Trophoblast cell (in vitro differentiated cells and primary cell): ENCODE data around the gene FARP2.
"Not testable (repeated sequence)": the region's sequence is repeated elsewhere in the genome, so short reads cannot be mapped to it uniquely, and the experiment has no call there.

ENCODE experiments used
- DNase-seq, 2 donors: peaks; one replicate each; pipeline ENCODE4 v3.0.0-alpha.2; 2016
- H2AFZ ChIP-seq: 2 replicates; pipeline ENCODE4 v1.6.1; 2013; ENCODE audit warnings: low read length, moderate library complexity, mild to moderate bottlenecking; ENCODE audit not compliant: insufficient read depth, poor library complexity
- H2AK5ac ChIP-seq: 2 replicates; pipeline ENCODE4 v1.6.1; 2013; ENCODE audit warnings: mild to moderate bottlenecking, low read length
- H2BK120ac ChIP-seq: 2 replicates; pipeline ENCODE4 v1.6.1; 2013; ENCODE audit warnings: low read length, mild to moderate bottlenecking, moderate library complexity; ENCODE audit not compliant: insufficient read depth, poor library complexity
- H2BK12ac ChIP-seq: 2 replicates; pipeline ENCODE4 v1.6.1; 2013; ENCODE audit warnings: mild to moderate bottlenecking, low read length, moderate library complexity
- H2BK5ac ChIP-seq: 2 replicates; pipeline ENCODE4 v1.6.1; 2013; ENCODE audit warnings: low read length, low read depth, moderate library complexity, mild to moderate bottlenecking; ENCODE audit not compliant: poor library complexity
- H3K14ac ChIP-seq: 2 replicates; pipeline ENCODE4 v1.6.1; 2013; ENCODE audit warnings: mild to moderate bottlenecking, low read length
- H3K18ac ChIP-seq: 2 replicates; pipeline ENCODE4 v1.6.1; 2013; ENCODE audit warnings: mild to moderate bottlenecking, low read length
- H3K23ac ChIP-seq: 2 replicates; pipeline ENCODE4 v1.6.1; 2013; ENCODE audit warnings: low read length
- H3K27ac ChIP-seq: 2 replicates; pipeline ENCODE4 v1.5.1; 2013; ENCODE audit warnings: low read depth, mild to moderate bottlenecking, inconsistent platforms, low read length, moderate library complexity
- H3K27me3 ChIP-seq: 2 replicates; pipeline ENCODE4 v1.6.1; 2013; ENCODE audit warnings: inconsistent platforms, mild to moderate bottlenecking, low read length, moderate library complexity; ENCODE audit not compliant: insufficient read depth
- H3K36me3 ChIP-seq, 2 experiments: 1 replicate in 1 of 2; 2 replicates in 1 of 2; pipeline ENCODE4 v1.6.1; 2013; ENCODE audit warnings: low read length in 2 of 2, mild to moderate bottlenecking in 2 of 2, moderate library complexity in 1 of 2; ENCODE audit not compliant: insufficient read depth in 2 of 2, control insufficient read depth in 1 of 2
- H3K4ac ChIP-seq: 2 replicates; pipeline ENCODE4 v1.6.1; 2013; ENCODE audit warnings: low read depth, mild to moderate bottlenecking, low read length, moderate library complexity
- H3K4me1 ChIP-seq, 2 experiments: 1 replicate in 1 of 2; 2 replicates in 1 of 2; pipeline ENCODE4 v1.6.1; 2013; ENCODE audit warnings: low read length in 2 of 2, mild to moderate bottlenecking in 2 of 2, moderate library complexity in 1 of 2; ENCODE audit not compliant: insufficient read depth in 2 of 2, control insufficient read depth in 1 of 2
- H3K4me2 ChIP-seq: 2 replicates; pipeline ENCODE4 v1.6.1; 2013; ENCODE audit warnings: inconsistent platforms, mild to moderate bottlenecking, low read length, moderate library complexity
- H3K4me3 ChIP-seq: 2 replicates; pipeline ENCODE4 v1.5.1; 2013; ENCODE audit warnings: mild to moderate bottlenecking, low read depth, low read length, inconsistent platforms
- H3K79me1 ChIP-seq: one replicate; pipeline ENCODE4 v1.6.1; 2013; ENCODE audit warnings: low read length
- H3K79me2 ChIP-seq: 2 replicates; pipeline ENCODE4 v1.6.1; 2013; ENCODE audit warnings: low read length, mild to moderate bottlenecking; ENCODE audit not compliant: control insufficient read depth, insufficient read depth, poor library complexity
- H3K9ac ChIP-seq: 2 replicates; pipeline ENCODE4 v1.6.1; 2013; ENCODE audit warnings: mild to moderate bottlenecking, low read length
- H3K9me3 ChIP-seq: 2 replicates; pipeline ENCODE4 v1.6.1; 2013; ENCODE audit warnings: low read depth, mild to moderate bottlenecking, control low read depth, inconsistent platforms, low read length; ENCODE audit not compliant: insufficient read depth
- H4K12ac ChIP-seq: 2 replicates; pipeline ENCODE4 v1.6.1; 2013; ENCODE audit warnings: low read depth, mild to moderate bottlenecking, low read length, moderate library complexity
- H4K8ac ChIP-seq: 2 replicates; pipeline ENCODE4 v1.6.1; 2013; ENCODE audit warnings: low read depth, mild to moderate bottlenecking, low read length, moderate library complexity
- H4K91ac ChIP-seq: one replicate; pipeline ENCODE4 v1.6.1; 2013; ENCODE audit warnings: low read depth, mild to moderate bottlenecking, low read length, moderate library complexity
- WGBS: extraction: QIAGEN DNeasy Blood & Tissue Kit; methylation state at CpG from one replicate; pipeline ENCODE4 v1.1.7; 2013; ENCODE audit warnings: missing lambda C conversion rate; ENCODE audit not compliant: insufficient read length, insufficient coverage; ENCODE audit errors: extremely low coverage; 5-methylcytosine and 5-hydroxymethylcytosine counted together

The FARP2 gene

DNA sequence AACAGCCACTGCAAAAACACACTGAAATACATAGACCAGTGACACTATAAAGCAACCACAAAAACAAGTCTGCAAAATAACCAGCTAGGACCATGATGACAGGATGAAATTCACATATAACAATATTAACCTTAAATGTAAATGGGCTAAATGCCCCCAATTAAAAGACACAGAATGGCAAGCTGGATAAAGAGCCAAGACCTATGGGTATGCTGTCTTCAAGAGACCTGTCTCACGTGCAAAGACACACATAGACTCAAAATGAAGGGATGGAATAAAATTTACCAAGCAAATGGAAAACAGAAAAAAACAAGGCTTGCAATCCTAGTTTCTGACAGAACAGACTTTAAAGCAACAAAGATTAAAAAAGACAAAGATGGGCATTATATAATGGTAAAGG is 67.4 kb downstream of the FARP2 start:
- H3K9me3 ChIP-seq, H3K4me2 ChIP-seq, H3K4me3 ChIP-seq, H3K14ac ChIP-seq, H3K4me1 ChIP-seq, H4K8ac ChIP-seq, H3K9ac ChIP-seq, DNase-seq, H2BK5ac ChIP-seq, H3K79me2 ChIP-seq, H4K91ac ChIP-seq, H3K27me3 ChIP-seq, H2BK12ac ChIP-seq, H3K27ac ChIP-seq, H3K79me1 ChIP-seq, H2BK120ac ChIP-seq, H3K18ac ChIP-seq, H2AFZ ChIP-seq, H3K23ac ChIP-seq, H3K4ac ChIP-seq, H4K12ac ChIP-seq, H2AK5ac ChIP-seq: not testable (repeated sequence)
- no CpG with 5 or more reads among the region's 1 CpG for WGBS
- peaks cover 15 to 17% of the 10 kb centered on the region in 2 experiments for H3K36me3 ChIP-seq

DNA sequence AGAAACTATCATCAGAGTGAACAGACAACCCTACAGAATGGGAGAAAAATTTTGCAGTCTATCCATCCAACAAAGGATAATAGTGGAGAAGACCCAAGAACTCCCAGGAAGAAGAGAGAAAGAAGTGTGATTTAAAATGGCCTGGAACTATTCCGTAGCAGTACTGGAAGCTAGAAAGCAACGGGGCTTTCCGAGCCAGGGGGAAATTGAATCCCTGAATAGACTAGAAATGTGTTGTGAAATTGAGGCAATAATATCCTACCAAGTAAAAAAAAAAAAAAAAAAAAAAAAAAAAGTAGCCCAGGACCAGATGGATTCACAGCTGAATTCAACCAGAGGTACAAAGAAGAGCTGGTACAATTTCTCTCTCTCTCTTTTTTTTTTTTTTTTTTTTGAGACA is 69.3 kb downstream of the FARP2 start:
- Histone ChIP-seq H3K4me1 (no peaks in the 10 kb centered on the region), H3K27ac (no peak overlapping the region), H3K36me3 (peaks cover 15 to 17% of the 10 kb centered on the region in 2 experiments)

DNA sequence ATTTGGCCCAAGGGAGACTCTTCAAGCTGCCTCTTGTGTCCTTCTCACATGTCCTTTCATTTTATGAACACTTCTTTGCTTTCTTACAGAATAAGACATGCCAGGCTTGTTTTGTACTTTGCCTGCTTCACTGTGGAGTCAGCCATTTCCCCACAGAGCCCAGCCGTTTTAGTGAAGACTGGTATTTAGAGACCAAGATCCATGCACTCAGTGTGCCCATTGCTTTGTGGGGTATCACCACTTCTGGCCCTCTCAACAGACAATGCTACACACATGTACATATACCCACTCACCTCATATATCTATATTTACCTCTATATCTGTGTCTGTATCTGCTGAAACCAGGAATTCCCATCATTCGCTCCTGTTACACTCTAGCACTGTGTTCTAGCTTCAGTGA is 74.1 kb downstream of the FARP2 start:
- WGBS = no CpG with 5 or more reads among the region's 2 CpGs
- Histone ChIP-seq H4K91ac (no peak overlapping the region), H2AK5ac (no peak overlapping the region), H3K9me3 (peaks cover 2% of the 10 kb centered on the region), H3K36me3 (peaks cover 13 to 21% of the 10 kb centered on the region in 2 experiments), H2BK5ac (no peak overlapping the region), H3K9ac (no peak overlapping the region), H2AFZ (no peak overlapping the region), H2BK120ac (no peak overlapping the region), H3K4me1 (no peaks in the 10 kb centered on the region), H3K23ac (no peak overlapping the region), H3K27me3 (no peaks in the 10 kb centered on the region), H3K4ac (no peak overlapping the region), H3K18ac (no peak overlapping the region), H4K12ac (no peak overlapping the region), H3K79me2 (no peaks in the 10 kb centered on the region), H4K8ac (no peak overlapping the region), H3K14ac (no peak overlapping the region), H3K4me2 (no peak overlapping the region), H3K79me1 (no peaks in the 10 kb centered on the region), H3K27ac (no peak overlapping the region), H2BK12ac (no peak overlapping the region), H3K4me3 (no peak overlapping the region)
- no peak for DNase-seq

More for the DNA sequence above, 69.3 kb downstream of the FARP2 start:
- H3K18ac ChIP-seq = no peak overlapping the region
- H3K14ac ChIP-seq = no peak overlapping the region
- DNase-seq = no peak
- H2AFZ ChIP-seq = no peak overlapping the region
- no peak overlapping the region for H2BK12ac ChIP-seq
- no CpG with 5 or more reads among the region's 3 CpGs for WGBS
- H3K4me2 ChIP-seq = no peak overlapping the region
- H4K8ac ChIP-seq = no peak overlapping the region
- H3K79me1 ChIP-seq = no peaks in the 10 kb centered on the region
- H3K9ac ChIP-seq = no peak overlapping the region
- no peak overlapping the region for H3K4ac ChIP-seq
- no peak overlapping the region for H4K12ac ChIP-seq
- no peak overlapping the region for H2BK120ac ChIP-seq
- H3K9me3 ChIP-seq = no peaks in the 10 kb centered on the region
- H3K79me2 ChIP-seq = no peaks in the 10 kb centered on the region
- no peak overlapping the region for H3K4me3 ChIP-seq
- no peak overlapping the region for H3K23ac ChIP-seq
- no peaks in the 10 kb centered on the region for H3K27me3 ChIP-seq
- H4K91ac ChIP-seq = no peak overlapping the region
- no peak overlapping the region for H2BK5ac ChIP-seq
- no peak overlapping the region for H2AK5ac ChIP-seq

DNA sequence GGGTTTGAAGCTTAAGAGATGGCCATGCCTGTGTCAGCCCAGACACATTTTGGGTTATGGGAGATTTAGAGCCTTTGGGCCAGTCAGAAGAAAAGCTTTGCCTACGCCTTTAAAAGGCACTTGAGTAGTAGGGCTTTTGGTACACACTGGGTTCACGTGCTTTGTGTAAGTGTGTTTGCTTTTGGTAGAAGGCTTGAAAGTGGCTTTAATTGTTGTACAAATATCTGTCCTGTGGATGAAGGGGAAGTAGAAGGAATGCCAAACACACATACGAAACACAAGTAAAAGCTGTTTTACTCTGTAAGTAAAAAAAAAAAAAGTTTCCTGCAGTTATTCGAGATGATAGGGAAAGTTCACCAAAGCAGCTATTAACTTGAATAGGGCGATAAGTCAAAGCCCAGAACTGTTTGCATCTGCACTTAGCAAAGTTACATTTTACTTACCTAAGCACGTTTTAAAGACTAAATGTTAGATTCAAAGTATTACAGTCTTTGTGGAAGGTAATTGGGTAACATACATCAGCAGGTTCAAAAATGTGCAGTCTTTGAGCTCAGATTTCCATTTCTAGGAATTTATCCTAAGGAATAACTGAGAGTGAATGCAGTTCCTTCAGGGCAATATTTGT is 76.9 kb downstream of the FARP2 start:
- Histone ChIP-seq H3K79me1 (no peaks in the 10 kb centered on the region), H3K4me2 (no peak overlapping the region), H3K23ac (no peak overlapping the region), H2AK5ac (no peak overlapping the region), H3K79me2 (no peaks in the 10 kb centered on the region), H3K4me1 (no peaks in the 10 kb centered on the region), H3K9ac (no peak overlapping the region), H2BK120ac (no peak overlapping the region), H3K36me3 (peaks cover 13 to 27% of the 10 kb centered on the region in 2 experiments), H2BK5ac (no peak overlapping the region), H3K4me3 (no peak overlapping the region), H4K91ac (no peak overlapping the region), H3K9me3 (peaks cover 2% of the 10 kb centered on the region), H3K27ac (no peak overlapping the region), H3K27me3 (no peaks in the 10 kb centered on the region), H4K12ac (no peak overlapping the region), H3K4ac (no peak overlapping the region), H3K18ac (no peak overlapping the region), H4K8ac (no peak overlapping the region), H2AFZ (no peak overlapping the region), H3K14ac (no peak overlapping the region), H2BK12ac (no peak overlapping the region)
- DNase-seq = no peak
- WGBS = no CpG with 5 or more reads among the region's 6 CpGs
